ENCODE data around the gene SYT1. TPM values are rescaled to one million over a fixed set of nuclear protein-coding genes. Genes with fewer than 3 reads are reported as not detected.
"Not testable (repeated sequence)": the region's sequence is repeated elsewhere in the genome, so short reads cannot be mapped to it uniquely, and the experiment has no call there.

SYT1 gene
- polyA plus RNA-seq (ENCODE audit: insufficient read length), result 1.4 TPM

GRCh38 chr12:78864403-78864869, at the start of gene SYT1:
SYT1 (plus strand) TSS chr12:78864774.
- DNase-seq (ENCODE audit: low read depth), result no peak

DNA sequence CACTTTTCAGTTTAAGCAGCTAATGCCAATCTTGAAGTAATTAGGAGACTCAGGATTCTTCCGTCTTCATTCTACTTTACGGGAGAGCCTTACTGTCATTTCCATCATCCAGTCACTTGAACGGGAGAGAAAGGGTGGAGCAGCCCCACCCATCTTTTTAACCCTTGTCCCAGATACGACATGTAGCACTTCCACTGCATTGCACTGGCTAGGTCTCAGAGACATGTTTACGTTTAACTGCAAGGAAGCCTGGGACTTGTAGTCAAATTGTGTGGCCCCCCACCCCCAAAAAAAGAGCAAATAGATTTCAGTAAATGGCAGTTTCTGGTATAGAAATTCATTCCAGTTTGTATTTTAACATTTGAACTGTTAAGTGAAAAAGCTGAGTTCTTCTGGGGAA, 46.1 kb upstream of the SYT1 start:
- no peak for DNase-seq (ENCODE audit: low read depth)

GRCh38 chr12:78820946-78821345, 43.6 kb upstream of the SYT1 start:
- DNase-seq (ENCODE audit: low read depth), result no peak

DNA sequence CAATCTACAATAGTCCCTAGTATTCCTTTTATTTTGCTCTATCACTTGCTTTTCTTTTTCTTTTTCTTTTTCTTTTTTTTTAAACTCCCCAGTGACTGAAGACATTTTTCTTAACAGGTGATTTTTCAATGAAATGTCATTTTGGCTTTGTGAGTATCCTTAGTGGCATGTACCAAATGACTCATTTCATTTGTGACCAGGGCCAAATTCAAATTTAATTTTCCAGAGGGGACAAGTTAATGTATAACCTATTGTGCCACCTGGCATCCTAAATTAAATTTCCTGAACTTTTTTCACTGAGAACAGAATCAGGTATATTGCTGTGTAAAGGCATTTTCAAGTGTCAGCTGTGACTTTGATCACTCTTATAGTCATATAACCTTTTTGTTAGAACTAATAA, 39.7 kb upstream of the SYT1 start:
- DNase-seq (ENCODE audit: low read depth), result no peak

GRCh38 chr12:78829690-78830089, 34.9 kb upstream of the SYT1 start:
- DNase-seq (ENCODE audit: low read depth), result no peak

DNA sequence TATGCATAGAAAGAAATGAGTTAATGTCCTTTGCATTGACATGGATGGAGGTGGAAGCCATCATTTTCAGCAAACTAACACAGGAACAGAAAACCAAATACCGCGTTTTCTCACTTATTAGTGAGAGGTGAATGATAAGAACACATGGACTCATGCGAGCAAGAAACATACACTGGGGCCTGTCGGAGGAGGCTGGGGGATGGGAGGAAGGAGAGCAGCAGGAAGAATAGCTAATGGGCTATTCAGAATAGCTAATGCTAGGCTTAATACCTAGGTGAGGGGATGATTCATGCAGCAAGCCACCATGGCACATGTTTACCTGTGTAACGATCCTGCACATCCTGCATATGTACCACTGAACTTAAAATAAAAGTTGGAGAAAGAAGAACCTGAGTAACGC, 29.1 kb upstream of the SYT1 start:
- no peak for DNase-seq (ENCODE audit: low read depth)

DNA sequence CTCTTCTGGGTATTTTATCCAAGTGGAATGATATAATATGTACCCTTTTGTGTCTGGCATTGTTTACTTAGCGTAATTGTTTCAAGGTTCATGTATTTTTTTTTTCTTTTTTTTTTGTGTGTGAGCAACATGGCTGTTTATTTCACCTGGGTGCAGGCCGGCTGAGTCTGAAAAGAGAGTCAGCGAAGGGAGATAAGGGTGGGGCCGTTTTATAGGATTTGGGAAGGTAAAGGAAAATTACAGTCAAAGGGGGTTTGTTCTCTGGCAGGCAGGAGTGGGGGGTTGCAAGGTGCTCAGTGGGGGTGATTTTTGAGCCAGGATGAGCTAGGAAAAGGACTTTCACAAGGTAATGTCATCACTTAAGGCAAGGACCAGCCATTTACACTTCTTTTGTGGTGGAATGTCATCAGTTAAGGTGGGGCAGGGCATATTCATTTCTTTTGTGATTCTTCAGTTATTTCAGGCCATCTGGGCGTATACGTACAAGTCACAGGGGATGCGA, 24.0 kb upstream of the SYT1 start:
- DNase-seq (ENCODE audit: low read depth), result not testable (repeated sequence)

DNA sequence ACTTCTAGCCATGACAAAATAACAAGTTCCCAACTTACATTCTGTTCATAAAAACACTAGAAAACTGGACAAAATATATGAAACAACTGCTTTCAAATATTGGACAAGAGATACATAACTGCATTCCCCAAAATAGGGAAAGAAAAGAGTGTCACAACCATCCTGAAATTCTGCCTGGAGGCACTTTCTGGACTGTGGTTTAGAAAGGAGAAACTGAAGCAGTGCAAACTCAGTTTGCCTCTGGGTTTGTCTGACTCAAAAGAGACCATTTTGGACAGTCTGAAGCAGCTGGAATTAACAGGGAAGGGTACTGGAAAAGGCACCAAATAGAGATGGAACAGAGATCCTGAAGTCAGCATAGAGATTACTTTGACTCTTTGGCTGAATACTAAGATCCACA, 11.3 kb upstream of the SYT1 start:
- no peak for DNase-seq (ENCODE audit: low read depth)

DNA sequence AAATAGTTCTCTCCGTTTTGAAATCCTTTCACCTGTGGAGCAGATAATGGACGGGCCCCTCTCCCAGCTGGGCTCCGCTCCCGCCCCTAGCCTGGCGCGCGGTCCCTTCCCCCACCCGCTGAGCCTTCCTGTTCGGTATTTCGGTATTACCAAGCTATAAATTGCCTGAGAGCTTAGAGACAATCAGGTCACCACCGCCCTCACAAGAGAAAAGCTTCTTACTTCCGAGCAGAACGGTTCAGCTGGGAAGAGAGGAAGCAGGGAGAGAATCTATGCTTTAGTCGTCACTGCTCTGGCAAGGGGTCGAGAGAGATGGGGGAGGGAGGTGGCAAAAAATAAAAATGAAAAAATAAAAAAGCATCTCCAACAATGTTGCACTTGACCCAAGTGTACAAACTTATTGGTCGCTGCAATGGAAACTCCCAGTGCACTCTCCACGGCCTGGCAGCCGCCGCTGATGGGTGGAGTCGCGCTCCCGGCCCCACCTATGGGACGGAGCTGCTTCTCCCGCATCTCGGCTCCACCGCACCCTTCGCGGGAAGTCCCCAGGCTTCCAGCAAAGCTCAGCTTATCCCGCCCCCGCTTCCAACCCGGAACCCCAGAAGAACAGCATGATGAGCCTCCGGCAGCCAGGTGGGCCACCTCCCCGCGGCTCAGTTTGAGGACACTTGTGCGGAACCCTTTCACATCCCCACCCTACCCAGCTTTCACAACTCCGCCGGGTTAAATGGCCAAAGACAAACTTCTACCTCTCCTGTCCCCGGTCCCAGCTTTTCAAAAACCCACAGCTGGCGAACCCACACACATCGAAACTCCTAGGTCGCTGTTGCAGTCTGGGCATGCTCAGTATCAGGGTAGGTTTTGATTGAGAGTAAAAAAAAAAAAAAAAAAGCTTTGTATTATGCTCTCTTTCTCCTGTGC, 832 bp upstream of the SYT1 start:
- no peak for DNase-seq (ENCODE audit: low read depth)

GRCh38 chr12:78864870-78865463, 393 bp downstream of the SYT1 start:
- no peak for DNase-seq (ENCODE audit: low read depth)

DNA sequence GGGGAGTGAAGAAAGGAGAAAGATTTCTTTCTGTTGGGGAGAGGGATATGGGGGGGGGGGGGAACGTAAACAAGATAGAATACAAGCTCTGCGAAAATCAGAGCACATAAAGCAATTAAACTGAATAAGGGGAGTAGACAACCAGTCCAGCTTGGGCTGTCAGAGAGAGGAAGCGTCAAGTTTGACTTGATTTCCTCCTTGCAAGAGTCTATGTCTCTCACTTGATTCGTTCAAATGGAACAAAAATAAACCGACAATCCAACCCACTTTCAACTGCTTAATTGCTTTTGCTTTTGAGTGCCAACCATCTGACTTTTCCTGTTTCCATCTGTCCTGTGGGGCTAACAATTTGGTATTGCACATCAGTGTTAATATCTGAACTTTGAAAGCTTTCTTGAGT, 942 bp downstream of the SYT1 start:
- no peak for DNase-seq (ENCODE audit: low read depth)

GRCh38 chr12:78866518-78866917, 1.9 kb downstream of the SYT1 start:
- no peak for DNase-seq (ENCODE audit: low read depth)

GRCh38 chr12:78870539-78870938, 6.0 kb downstream of the SYT1 start:
- DNase-seq (ENCODE audit: low read depth), result no peak

DNA sequence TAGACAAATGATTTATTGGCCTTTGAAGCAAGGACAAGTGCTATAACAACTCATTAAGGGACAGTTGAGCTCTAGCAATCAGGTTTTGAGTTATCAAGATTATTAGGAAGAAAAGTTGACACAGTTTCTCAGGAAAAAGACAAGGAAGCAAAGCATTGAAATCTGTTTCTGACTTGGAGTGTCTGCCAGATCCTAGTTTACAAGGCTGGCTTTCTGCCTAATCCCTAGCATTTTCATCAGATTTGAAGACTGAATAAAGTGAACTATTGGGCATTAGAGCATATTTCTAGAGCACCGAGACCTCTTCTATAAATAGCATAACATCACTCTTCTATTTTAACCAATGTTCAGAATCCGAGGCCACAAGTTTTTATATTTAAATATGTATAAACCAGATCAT, 7.0 kb downstream of the SYT1 start:
- DNase-seq (ENCODE audit: low read depth), result no peak

- no peak for DNase-seq (ENCODE audit: low read depth)
Observed at GRCh38 chr12:78878459-78878858, 13.9 kb downstream of the SYT1 start.

DNA sequence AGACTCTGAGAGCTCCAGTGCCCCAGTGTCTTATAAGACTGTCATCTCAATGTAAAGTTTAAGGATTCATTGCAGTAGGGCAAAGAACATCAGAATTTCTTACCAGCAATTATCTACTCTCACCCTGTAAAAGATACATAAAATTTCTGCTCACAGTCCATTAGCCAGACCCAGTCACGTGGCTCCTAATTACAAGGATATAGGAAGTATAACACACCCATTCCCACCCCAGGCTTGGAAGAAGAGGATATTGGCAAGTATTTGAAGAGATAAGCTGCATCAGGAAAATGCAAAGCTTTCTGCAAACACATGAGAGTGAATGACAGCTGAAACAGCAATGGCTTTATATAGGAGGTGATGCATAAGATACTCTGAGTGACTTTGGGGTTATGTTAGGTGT, 14.3 kb downstream of the SYT1 start:
- no peak for DNase-seq (ENCODE audit: low read depth)

DNA sequence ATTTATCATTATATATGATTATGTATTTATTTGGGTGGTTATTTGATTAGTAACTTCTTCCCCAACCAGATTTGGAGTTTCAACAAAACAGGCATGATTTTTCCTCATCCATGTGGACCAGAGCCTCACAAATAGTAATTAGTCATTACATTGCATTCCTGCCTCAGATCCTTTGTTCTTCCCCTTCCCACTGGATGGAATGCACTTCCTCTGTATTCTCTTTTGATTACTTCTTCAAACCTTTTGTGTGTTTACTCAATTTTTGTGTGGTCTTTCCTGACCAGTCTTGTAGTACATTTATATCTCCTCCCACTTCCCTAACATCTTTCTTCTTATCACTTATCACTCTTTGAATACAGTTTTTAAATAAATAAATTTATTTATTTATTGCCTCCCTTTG, 15.5 kb downstream of the SYT1 start:
- no peak for DNase-seq (ENCODE audit: low read depth)

GRCh38 chr12:78881685-78882084, 17.1 kb downstream of the SYT1 start:
- DNase-seq (ENCODE audit: low read depth), result no peak

DNA sequence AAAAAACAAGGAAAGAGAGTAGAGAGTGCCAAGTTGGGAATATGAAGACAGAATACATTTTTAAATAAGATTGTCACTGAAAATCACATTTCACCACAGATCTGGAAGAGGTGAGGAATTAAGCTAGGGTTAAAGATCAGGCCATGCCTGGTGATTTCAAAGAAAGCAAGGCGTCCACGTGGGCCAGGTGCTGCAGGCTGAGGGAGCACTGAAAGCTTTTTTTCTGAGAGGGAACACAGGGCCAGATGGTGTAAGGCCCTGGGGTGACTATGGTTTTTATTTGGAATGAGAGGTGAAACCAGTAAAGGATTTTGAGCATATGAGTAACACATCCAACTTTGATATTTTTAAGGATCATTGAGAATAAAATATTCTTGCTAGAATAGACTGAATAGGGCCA, 20.9 kb downstream of the SYT1 start:
- no peak for DNase-seq (ENCODE audit: low read depth)

DNA sequence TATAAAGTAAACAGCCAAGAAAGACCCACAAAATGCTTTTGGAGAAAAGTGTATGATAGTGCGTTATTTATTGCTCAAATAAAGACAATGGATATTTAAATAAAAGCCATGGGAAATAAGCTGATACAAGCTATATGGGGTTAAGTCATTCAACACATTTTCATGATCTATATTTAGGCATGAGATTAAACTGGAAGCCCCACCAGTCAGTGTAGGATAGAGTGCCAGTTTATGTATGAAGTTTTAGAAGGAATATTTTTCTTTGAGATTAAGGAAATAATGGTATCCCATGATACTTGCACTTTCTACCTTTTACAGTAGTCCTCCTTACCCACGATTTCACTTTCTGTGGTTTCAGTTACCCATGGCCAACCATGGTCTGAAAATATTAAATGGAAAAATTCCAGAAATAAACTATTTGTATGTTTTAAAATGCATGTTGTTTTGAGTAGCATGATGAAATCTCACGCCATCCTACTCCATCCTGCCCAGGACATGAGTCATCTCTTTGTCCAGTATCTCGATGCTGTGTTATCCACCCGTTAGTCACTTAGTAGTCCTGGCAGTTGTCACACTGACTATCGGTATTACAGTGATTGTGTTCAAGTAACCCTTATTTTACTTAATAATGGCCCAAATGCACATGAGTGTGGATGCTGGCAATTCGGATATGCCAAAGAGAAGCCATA, 22.3 kb downstream of the SYT1 start:
- no peak for DNase-seq (ENCODE audit: low read depth)

DNA sequence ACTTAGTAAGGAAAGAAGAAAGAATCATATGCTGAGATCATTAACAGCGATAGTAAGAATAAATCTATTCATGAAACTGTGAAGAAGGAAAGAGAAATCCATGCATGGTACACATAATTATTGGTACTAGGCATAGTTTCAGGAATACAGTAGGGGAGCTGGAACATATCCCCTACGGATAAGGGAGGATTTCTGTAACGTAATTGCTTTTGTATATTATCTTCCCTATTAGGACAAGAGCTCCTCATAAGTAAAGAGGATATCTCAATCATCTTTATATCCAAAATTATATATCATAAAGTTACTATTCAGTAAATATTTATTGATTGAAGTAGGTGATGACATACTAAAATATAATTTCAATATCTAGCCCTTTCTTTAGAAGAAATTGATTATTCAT, 22.9 kb downstream of the SYT1 start:
- DNase-seq (ENCODE audit: low read depth), result no peak

DNA sequence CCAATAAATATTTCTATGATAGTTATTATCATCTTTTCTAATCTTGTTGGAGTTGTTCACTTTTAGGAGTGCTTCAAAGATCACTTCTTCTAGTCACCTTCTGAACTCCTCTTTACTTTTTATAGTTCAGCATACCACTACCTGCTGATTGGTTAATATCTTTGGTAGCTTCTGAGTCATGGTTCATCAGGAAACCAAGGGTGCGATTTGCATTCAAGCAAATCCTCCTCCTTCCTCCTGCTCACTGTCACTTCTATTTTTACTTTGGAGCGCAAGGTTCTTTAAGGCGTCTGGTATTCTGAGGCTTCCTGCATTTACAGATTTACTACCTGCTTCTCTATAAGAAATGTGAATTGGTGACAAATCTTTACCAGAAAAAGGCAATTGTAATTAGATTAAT, 24.0 kb downstream of the SYT1 start:
- DNase-seq (ENCODE audit: low read depth), result no peak

Data from forelimb muscle (tissue), 1 donor.